HG02885 (cell line): ENCODE measurements around the gene ETS2.

ENCODE experiments used
- ATAC-seq: cut with Tn5 transposase; IDR thresholded peaks from one replicate; pipeline ENCODE4 v1.9.1; 2021; ENCODE audit warnings: mild to moderate bottlenecking; ENCODE audit not compliant: unreplicated experiment, poor library complexity

ETS2 gene

DNA sequence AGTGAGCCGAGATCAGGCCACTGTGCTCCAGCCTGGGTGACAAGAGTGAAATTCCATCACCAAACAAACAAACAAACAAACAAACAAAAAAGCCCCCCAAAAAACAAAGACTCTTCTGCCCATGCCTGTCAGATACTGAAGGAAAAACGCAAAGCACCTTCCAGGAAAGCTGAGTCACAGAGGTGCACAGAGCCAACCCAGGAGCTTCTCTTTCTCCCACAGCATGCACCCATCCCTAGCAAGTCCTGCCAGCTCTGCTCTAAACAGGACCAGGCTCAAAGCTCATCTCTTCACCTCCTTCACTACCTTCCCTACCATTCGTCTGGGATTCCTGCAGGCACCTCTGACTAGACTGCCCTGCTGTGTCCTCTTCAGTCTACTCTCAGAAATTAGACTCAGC is 46.5 kb downstream of the ETS2 start:
- ATAC-seq: no peak

DNA sequence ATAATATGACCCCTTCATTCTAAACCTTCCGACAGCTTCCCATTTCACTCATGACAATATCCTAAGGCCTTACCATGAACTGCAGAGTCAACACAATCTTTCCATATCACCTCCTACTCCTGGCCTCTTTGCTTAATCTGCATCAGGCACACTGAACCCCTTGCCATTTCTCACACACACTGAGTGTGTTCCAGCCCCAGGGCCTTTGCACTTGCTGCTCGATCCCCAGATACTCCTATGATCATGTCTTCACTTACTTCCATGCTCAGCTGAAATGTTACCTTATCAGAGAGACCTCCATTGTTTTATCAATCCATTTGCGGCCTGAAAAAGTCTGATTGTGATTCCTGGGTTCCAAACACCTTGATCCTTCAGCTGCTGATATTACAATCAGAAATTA is 47.0 kb downstream of the ETS2 start:
- no peak for ATAC-seq

DNA sequence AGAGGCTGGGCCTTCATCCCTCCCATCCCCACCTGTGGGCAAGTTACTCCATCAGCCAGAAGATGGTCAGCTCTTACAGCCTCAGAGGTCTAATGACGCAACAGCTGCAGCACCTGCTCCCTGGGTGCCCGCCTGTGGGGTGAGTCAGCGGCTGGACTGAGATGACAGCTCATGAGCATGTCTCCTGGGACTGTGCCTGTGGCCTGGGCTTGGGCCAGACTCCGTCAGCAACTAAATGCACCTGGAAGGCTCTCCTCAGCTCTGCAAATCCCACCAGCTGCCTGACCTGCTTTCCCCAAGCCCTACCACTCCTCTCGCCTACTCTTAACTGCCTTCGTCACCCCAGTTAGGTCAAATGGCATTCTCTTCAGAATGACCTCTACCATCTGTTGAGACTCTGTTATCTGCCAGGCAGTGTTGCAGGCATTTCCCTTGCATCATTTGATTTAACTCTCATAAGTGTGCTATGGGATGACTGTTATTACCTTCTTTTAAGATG is 47.7 kb downstream of the ETS2 start:
- ATAC-seq: no peak

DNA sequence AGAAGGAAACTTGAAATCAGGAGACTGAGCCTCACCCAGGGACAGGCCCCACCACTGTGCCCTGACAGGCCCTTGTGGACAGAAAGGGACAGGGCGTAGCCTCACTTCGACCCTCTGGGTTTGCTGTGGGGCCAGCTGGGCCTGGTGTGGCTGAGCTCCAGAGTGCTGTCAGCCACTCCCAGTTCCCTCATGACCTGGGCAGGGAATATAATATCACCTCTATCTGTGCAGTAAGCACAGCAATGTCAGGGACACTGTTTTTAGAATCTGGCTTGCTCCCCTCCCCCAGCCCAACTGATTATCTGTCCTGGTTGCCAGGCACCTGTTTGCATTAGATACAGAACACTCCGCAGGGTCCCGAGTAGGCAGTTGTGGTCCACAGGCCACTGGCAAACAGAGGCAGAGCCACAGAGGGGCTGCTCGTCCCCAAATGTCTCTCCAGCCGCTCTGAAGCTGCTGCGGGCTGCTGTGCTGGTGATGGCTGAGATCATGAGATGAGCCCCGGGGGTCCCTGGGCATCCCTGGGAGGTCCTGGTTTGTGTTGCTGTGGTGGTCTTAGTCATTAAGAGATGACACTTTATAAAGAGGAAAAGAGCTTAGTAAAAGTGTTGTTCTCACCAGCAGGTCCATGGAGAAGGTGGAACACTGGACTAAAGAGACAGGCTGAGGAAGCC is 51.6 kb downstream of the ETS2 start:
- ATAC-seq: no peak

DNA sequence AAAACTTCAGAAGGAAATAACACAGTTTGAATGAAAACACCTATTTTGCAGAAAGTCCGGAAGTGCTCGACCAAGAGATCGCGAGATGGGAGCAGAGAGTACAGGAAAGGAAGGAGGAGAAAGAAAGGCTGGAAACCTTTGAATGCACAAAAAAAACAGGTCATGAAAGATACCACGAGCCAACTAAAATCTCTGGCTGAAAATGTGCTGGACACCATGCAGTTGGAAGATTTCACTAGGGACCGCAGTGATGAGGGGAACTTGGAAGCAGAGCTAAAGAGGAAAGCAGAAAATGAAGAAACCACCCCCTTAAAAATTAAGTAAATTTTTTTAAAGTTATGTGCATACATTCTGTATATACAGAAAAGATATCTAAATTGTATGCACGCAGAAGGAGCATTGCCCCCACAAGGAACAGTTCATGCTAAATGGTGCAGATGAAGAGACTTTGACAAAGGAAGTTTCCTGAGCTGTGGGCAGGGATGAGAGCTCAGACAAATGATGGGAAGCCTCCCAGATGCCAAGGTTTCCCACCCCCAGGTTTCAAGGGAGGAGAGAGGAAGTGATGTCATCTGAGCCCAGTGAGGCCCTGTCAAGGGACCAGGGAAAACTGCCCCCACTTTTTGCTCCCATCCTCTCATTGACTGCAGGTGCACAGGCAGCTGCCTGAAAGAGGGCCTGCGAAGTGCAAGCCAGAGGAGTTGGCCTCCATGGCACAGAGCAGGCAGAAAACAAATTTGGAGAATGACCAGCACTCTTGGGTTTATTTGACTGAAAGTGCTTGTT is 52.5 kb downstream of the ETS2 start:
- ATAC-seq: no peak

DNA sequence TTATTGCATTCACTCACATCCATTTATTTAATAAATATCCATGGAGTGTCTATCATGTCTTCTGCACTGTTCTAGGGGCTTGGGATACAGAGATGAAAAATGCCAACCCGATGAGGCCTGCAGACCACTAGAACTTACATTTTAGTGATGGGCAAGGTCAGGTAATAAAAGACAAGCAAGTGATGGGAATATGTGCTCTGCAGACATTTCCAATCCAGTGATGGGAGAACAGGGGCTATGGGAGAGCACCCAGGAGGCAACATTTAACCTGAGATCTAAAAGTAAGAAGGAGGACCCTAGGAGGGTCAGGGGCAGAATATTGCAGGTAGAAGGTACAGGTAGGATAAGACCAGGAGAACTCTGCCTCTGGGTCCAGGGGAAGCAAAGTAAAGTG is 53.1 kb downstream of the ETS2 start:
- no peak for ATAC-seq

DNA sequence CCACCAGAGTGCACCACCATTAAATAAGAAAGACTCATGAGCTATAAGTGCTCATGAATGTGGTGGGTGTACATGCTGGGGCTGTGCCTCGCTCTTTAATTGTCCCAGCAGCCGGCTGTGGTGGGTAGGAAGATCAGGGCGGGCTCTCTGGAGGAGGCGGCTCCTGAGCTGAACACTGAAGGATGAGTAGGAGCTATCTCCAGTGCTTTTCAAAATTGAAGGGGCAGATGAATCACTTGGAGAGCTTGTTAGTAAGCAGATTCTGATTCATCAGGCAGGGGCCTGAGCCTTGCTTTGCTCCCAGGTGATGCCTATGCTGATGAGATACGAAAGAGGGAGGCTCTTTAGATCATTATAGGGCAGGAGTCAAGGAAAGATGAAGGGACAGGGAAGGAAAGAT is 54.1 kb downstream of the ETS2 start:
- ATAC-seq: no peak

DNA sequence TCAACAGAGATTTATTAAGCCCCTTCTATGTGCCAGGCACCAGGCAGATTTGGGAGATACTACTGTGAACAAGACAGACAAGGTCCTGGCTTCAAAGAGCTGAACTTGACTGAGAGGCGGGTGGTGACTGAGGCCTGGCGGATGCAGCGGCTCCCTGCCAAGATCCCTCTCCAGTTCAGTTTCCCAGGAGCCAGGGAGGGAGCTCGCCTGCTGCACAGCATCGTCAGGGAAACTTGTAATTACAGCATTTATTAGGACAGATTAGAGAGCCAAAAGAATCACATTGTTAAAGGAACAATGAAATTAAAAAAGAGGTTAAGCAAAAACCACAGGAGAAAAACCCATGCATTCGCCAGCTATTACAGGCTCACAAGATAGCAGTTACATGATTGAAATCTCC is 55.3 kb downstream of the ETS2 start:
- no peak for ATAC-seq

DNA sequence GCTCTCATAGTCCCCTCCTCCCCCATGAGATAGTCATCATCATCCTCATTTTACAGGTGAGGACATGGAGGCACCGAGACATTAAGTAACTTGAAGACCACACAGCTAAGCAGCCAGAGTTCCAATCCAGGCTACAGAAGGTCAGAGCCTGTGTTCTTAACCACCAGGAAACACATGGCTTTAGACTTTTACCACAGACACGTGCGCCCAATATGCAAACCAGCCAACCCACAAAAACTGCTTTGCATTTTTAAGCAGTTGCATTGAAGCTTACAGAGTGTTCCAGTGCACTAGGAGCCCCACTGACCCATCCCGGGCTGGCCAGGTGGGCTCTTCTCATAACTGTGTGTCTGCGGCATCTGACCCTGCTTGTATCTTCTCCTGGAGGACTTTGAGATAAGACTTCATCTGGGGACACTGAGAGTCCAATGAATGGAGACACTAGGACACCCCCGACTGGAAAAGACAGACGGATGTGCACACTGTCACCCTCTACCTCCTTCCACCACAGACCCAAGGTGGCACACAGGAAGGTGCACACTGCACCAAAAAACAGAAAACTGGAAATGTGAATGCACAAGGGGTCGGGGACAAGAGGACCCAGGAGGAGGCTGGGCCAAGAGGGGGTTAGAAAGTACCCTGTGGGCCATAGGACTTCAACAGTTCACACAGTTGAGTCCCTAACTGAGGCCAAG is 56.4 kb downstream of the ETS2 start:
- peak; percentile 95 for ATAC-seq

DNA sequence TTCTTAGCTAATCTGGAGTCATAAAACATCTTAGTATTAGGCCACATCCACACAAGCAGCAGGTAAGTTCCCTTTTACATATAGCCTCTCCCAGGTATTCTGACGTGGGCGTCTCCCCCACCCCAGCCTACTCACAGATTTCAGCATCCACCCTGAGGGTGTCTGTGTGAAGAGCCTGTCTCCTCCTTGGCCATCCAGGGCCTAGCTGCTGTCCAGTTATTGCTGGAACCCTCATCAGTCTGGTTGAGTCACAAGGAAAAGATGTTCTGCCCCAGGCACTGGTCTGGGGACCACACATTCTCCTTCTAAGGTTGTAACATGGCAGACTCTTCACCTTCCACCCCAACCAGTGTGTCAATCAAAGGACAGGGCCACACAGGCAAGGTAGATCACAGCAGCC is 57.6 kb downstream of the ETS2 start:
- ATAC-seq: no peak

DNA sequence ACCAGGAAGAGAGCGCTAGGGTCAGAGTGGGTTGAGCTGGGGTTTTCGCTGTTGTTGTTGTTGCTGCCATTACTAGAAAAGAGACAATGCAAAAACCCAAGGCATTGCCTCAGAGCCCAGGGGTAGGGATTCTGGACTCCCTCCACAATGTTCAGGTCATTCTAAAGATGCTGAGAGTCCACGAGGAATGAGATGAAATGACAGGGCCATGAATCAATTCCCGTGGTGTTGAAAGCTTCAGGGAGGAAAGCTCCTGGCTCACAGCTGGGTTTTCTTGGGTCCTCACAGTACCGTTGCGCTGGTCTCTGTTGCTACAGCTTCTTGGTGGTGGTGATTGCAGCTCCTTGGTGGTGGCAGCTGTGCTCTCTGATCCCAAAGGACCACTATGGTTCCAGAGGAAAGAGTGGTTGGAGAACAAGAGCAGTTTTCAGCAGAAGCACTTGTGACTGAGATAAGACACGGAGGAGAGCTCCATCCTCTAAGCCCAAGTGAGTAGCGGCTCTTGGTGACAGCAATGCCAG is 58.2 kb downstream of the ETS2 start:
- no peak for ATAC-seq

DNA sequence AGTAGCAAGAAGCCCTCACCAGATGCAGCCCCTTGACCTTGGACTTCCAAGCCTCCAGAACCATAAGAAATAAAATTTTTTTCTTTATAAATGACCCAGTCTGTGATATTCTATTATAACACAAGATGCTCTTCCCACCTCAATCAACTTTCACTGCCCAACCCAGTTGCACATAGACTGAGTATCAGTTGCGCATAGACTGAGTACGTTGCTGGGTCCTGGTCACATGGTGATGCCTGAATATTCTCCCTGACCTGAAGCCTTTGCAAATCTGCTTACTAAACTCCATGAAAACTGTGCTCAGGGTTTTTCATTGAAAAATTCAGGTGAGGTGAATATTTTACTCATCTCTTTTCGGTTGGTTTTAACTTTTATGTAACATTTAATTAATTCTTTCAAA is 59.2 kb downstream of the ETS2 start:
- ATAC-seq: no peak

DNA sequence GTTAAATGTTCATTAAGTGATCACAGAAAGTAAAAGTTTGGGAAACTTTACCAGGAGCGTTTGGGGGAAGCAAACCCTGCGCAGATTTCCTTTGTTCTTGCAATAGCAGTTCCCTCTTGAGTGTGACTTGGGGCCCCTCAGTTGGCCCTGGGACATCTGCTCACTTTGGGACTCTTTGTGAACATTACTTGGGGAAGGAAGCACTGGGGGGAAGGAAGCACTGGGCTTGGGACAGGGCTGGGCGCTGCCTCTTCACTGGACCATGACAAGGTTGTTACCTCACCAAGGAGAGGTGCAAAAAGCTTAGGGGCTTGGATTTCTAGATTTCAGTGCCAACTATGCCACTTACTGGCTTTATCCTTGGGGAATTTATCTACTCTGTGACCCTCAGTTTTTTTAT is 63.5 kb downstream of the ETS2 start:
- no peak for ATAC-seq

DNA sequence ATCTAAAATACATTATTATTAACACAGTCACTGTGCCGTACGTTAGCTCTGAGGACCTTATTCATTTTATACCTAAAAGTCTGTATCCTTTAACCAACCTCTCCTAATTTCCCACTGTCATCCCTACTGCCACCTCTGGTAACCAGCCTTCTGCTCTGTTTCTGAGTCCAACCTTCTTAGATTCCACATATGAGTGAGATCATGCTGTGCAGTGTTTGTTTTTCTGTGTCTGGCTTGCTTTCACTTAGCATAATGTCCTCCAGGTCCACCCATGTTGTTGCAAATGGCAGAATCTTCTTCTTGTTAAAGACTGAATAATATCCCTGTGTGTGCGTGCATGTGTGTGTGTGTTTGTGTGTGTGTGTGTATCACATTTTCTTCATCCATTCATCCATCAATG is 64.2 kb downstream of the ETS2 start:
- no peak for ATAC-seq
